Subcutaneous adipose tissue (tissue), 4 donors: Measurements from ENCODE around the gene ATP8A2. TPM values are rescaled to one million over a fixed set of nuclear protein-coding genes. Genes with fewer than 3 reads are reported as not detected.

Experiments
- total RNA-seq, 4 donors: library from RNA; depleted of rRNA; stranded (reverse); fragments of >200 nt; gene quantifications; one replicate each; pipeline ENCODE4 v1.1.0, GENCODE V29; 2016
- TF ChIP-seq, protein P1 (sequence below): fragments of 450-650 bp; IDR thresholded peaks from one replicate; pipeline ENCODE4 v1.5.1; 2016; ENCODE audit warnings: low read depth, mild to moderate bottlenecking, control low read depth, antibody characterized with exemption, moderate library complexity

ATP8A2 gene
- total RNA-seq, 4 donors from 2014 or later = under 0.01 to 0.17 TPM; not detected in 2

DNA sequence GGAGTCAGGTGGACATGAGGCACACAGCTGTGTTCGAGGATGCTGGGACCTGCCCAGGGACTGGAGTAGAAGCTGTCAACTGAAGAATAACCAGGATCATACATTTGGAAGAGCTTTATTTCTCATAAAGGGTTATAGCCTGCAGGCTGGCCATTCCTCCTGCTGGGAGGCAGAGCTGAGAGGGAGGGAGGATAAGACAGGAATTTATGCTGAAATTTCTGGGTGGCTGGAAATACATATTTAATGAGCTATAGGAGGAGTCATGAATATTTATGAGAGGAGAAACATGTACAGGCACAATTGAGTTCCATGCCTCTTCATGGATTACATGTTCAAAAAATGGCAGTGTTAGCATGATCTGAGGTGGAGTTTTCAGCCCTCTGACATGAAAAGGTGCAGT is 528.2 kb downstream of the ATP8A2 start:
- TF ChIP-seq, protein P1, sequence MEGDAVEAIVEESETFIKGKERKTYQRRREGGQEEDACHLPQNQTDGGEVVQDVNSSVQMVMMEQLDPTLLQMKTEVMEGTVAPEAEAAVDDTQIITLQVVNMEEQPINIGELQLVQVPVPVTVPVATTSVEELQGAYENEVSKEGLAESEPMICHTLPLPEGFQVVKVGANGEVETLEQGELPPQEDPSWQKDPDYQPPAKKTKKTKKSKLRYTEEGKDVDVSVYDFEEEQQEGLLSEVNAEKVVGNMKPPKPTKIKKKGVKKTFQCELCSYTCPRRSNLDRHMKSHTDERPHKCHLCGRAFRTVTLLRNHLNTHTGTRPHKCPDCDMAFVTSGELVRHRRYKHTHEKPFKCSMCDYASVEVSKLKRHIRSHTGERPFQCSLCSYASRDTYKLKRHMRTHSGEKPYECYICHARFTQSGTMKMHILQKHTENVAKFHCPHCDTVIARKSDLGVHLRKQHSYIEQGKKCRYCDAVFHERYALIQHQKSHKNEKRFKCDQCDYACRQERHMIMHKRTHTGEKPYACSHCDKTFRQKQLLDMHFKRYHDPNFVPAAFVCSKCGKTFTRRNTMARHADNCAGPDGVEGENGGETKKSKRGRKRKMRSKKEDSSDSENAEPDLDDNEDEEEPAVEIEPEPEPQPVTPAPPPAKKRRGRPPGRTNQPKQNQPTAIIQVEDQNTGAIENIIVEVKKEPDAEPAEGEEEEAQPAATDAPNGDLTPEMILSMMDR = no peak

DNA sequence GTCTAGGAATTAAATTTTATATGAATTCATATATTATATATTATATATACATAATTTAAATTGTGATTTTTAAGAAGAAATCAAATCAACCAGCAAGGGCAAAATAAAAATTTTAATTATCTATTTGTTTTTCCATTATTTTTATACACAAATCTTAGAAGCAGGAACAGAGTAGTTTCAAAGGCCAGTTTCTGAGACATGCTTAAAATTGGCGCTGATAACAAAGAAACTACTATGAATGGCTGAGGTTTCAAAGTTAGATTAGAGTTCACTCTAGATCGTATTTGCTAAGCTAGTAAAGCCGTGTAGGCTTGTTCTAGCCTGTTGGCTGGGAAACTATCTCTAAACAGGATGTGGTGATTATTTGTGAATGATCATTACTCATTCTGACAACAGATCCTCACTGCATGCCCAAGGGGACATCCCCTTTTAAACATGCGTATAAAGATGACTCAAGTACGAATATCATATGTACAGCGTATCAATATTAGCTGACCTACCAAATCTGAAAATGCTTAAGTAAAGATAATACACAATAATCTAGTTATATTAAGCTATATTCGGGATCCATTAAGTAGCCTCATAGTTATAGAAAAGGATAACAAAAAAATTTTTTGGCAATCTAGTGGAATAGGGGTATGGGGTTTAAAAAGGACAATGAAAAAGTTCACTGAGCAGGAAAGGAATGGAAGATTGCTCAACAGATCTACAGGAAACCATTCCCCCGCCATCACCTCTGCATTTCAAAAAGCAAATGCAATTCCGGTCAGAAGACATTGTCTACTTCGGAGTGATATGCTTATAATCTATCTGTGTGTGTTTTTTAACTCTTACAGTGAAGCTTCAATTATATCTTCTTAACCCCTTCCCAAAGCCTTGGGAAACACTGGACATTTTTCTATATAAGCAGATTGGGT is 529.9 kb downstream of the ATP8A2 start:
- TF ChIP-seq, protein P1 = no peak

DNA sequence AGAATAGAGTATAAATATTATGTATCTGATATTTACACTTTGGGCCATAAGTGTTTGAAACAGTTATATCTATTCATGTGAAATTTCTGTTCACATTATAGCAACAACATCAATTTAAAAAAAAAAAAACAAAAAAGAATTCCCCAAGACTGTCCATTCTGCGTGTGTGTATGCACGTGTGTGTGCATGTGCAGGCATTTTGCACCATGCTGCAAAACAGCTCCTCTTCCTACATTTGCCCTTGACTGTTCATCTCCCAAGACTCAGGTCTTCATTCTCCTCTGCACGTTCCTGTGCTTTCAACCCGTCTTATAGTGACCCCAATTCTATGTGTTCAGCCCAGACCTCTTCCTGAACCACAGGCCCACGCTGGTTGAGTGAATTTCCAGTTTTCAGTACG is 530.7 kb downstream of the ATP8A2 start:
- TF ChIP-seq, protein P1 = no peak

DNA sequence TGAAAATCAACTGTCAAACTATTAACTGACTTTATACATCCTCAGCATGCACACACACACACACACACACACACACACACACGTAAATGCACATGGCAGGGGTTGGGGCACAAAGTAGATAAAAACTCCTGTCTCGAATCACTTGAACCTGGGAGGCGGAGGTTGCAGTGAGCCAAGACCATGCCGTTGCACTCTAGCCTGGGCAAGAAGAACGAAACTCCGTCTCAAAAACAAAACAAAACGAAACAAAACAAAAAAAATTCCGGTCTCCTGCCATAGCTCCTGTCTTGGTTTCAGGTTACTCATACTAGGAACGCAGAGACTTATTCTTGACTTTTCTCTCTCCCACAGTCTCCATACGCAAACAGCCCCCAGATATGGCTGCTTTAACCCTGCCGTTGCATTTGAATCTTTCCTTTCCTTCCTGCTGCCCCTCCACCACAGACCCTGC is 531.1 kb downstream of the ATP8A2 start:
- TF ChIP-seq, protein P1 = no peak

DNA sequence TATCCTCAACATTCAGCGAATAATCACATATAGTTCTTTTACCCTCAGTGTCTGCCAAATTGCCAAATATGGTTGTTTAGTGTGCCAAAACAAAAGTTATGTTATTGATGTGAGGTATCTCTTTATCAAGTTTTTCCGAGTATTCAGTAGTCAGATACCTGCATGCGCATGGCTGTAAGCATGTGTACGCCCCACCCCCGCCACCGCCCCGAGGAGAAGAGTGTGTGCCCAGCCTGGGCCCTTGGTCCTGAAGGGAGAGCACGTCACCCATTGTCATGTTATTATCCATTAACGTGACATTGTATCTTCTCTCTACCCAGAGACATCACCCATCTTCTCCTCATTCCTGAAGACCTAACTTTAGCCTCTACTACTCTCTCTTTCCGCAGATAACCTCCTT is 533.1 kb downstream of the ATP8A2 start:
- TF ChIP-seq, protein P1 = no peak

DNA sequence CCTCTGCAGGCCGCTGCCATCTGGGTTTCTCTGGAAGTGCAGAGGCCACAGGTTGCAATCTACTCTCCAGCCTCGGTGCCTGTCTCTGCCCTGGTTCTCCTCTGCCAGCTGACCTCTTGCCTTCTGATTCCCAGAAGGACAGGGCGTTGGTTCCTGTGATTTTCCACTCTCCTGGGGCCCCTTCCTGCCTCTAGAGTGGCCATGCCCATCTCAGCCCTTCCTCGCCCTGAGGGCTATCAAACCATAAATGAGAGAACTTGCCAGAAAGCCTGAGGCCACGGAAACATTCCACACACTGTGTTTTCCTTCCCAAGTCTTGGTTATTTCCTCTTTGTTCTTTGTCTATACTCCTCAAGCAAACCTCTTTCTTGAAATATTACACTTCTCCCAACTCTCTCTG is 533.8 kb downstream of the ATP8A2 start:
- TF ChIP-seq, protein P1 = no peak

DNA sequence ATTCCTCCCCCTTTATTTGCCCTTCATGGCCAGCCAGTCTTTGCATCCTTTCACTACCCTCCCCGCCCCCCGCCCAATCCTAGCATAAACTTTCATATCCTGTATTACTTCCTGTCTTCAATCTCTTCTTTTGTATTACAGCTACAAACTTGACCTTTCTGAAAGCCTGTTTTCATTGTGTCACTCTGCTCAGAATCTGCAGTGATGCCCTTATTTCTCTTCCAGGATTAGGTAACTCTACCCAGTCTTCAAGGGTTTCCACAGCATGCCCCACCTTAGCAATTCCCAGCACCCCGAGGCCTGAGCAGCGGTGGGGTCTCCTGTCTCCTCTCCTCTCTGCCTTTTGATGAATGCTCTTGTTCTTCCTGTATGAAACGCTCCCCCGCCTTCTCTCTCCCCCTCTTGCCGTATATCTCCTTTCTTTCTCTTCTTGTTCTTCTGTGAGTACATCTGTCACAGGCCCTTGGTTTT is 534.5 kb downstream of the ATP8A2 start:
- TF ChIP-seq, protein P1 = no peak
